GM12878 (cell line): Measurements from ENCODE around the gene TERB1. TPM values are rescaled to one million over a fixed set of nuclear protein-coding genes. Genes with fewer than 3 reads are reported as not detected.

Experiments
- ATAC-seq: fragments of 200-7000 bp; cut with Tn5 transposase; 3 replicates; pipeline ENCODE4 v1.9.1; 2020; ENCODE audit warnings: mild to moderate bottlenecking, moderate library complexity
- BruUV-seq: library from RNA; stranded (reverse); fragments of 400-500 nt; replicated peaks from 2 replicates; lab custom pipeline; 2021; lab: Mats Ljungman, UMichigan
- CTCF ChIA-PET: fragments of 300-600 bp; sonication (Branson Sonifier 250); formaldehyde crosslinking; extraction: SDS; loops from one replicate; lab custom pipeline; 2021; ENCODE audit warnings: inconsistent platforms; lab: Yijun Ruan, JAX
- POLR2A ChIA-PET: fragments of 350-600 bp; formaldehyde crosslinking; extraction: SDS; loops from one replicate; lab custom pipeline; 2021; ENCODE audit warnings: inconsistent platforms; lab: Charles Lee
- RAD21 ChIA-PET: fragments of 300-600 bp; sonication (Branson Sonifier 250); formaldehyde crosslinking; loops from one replicate; lab custom pipeline; 2023; ENCODE audit warnings: antibody characterized with exemption; ENCODE audit not compliant: unreplicated experiment; lab: Charles Lee
- SMC1A ChIA-PET: fragments of 300-600 bp; sonication (Branson Sonifier 250); formaldehyde crosslinking; loops from one replicate; lab custom pipeline; 2023; ENCODE audit not compliant: unreplicated experiment, uncharacterized antibody; lab: Charles Lee
- DNase-seq: peaks from one replicate; pipeline ENCODE4 v3.0.0-alpha.2; 2011; ENCODE audit warnings: low read depth, low spot score
- FAIRE-seq: peaks from 3 replicates; lab custom pipeline; 2011; peaks lifted over from hg19 to GRCh38; lab: Jason Lieb, UNC
- H2AFZ ChIP-seq: 2 replicates; pipeline ENCODE4 v1.6.0; 2011; ENCODE audit warnings: low read depth, low read length, control low read depth; ENCODE audit not compliant: control insufficient read depth
- H3K27ac ChIP-seq: 2 replicates; pipeline ENCODE4 v1.5.1; 2011; ENCODE audit warnings: control low read depth; ENCODE audit not compliant: control insufficient read depth, insufficient read depth
- H3K27me3 ChIP-seq, 2 experiments: replicated peaks in 1 of 2; 2 replicates each; pipeline versions ENCODE4 v1.6.0 to v1.6.1; 2011; ENCODE audit warnings: low read length in 1 of 2; ENCODE audit not compliant: control insufficient read depth in 2 of 2, insufficient read depth in 2 of 2
- H3K36me3 ChIP-seq, 2 experiments: 2 replicates each; pipeline ENCODE4 v1.5.1; 2011; ENCODE audit warnings: low read length in 1 of 2; ENCODE audit not compliant: control insufficient read depth in 2 of 2, insufficient read depth in 2 of 2
- H3K4me1 ChIP-seq: 2 replicates; pipeline ENCODE4 v1.6.1; 2011; ENCODE audit warnings: mild to moderate bottlenecking, low read length, moderate library complexity, mixed read lengths; ENCODE audit not compliant: control insufficient read depth, insufficient read depth
- H3K4me2 ChIP-seq: 2 replicates; pipeline ENCODE4 v1.6.0; 2011; ENCODE audit warnings: control low read depth; ENCODE audit not compliant: control insufficient read depth, insufficient read depth
- H3K4me3 ChIP-seq: fragments of 200-600 bp; sonication (generic); 2 replicates; pipeline ENCODE4 v1.5.1; 2016
- H3K79me2 ChIP-seq: 2 replicates; pipeline ENCODE4 v1.6.0; 2011; ENCODE audit warnings: low read length; ENCODE audit not compliant: control insufficient read depth, insufficient read depth
- H3K9ac ChIP-seq: 2 replicates; pipeline ENCODE4 v1.8.0; 2011; ENCODE audit warnings: low read length, control low read depth, mixed read lengths; ENCODE audit not compliant: control insufficient read depth, insufficient read depth
- H3K9me3 ChIP-seq: replicated peaks from 3 replicates; pipeline ENCODE4 v1.5.1; 2011; ENCODE audit warnings: mild to moderate bottlenecking, low read length; ENCODE audit not compliant: control insufficient read depth, insufficient read depth
- H4K20me1 ChIP-seq: 2 replicates; pipeline ENCODE4 v1.6.0; 2011; ENCODE audit not compliant: control insufficient read depth, insufficient read depth
- BACH1 ChIP-seq: fragments of 450-650 bp; IDR thresholded peaks from 2 replicates; pipeline ENCODE4 v1.6.1; 2017; ENCODE audit warnings: mild to moderate bottlenecking, borderline replicate concordance
- BMI1 ChIP-seq: fragments of 450-650 bp; IDR thresholded peaks from 2 replicates; pipeline ENCODE4 v1.6.1; 2016; ENCODE audit warnings: mild to moderate bottlenecking, moderate library complexity, borderline replicate concordance
- CEBPB ChIP-seq, 2 experiments: fragments of 150-350 bp in 1 of 2; IDR thresholded peaks; 2 replicates each; pipeline ENCODE4 v1.6.1; 2012 to 2014; ENCODE audit warnings: low read depth in 2 of 2, low read length in 2 of 2, borderline replicate concordance in 1 of 2, inconsistent platforms in 1 of 2
- CHD2 ChIP-seq: IDR thresholded peaks from 2 replicates; pipeline ENCODE4 v1.6.1; 2011; ENCODE audit warnings: low read depth, low read length, improper control_type of control experiment, borderline replicate concordance
- CHD4 ChIP-seq: fragments of 200-600 bp; sonication (generic); IDR thresholded peaks from 2 replicates; pipeline ENCODE4 v1.6.1; 2016; ENCODE audit warnings: mild to moderate bottlenecking
- IKZF1 ChIP-seq: fragments of 450-650 bp; conservative IDR thresholded peaks from 2 replicates; pipeline ENCODE4 v1.6.1; 2017; ENCODE audit warnings: antibody characterized with exemption, mild to moderate bottlenecking
- KLF5 ChIP-seq: fragments of 450-650 bp; IDR thresholded peaks from 2 replicates; pipeline ENCODE4 v1.6.1; 2014; ENCODE audit warnings: mild to moderate bottlenecking; ENCODE audit not compliant: partially characterized antibody
- NBN ChIP-seq: fragments of 450-650 bp; IDR thresholded peaks from 2 replicates; pipeline ENCODE4 v1.6.1; 2016
- NR2F1 ChIP-seq: fragments of 450-650 bp; conservative IDR thresholded peaks from 2 replicates; pipeline ENCODE4 v1.6.1; 2017; ENCODE audit warnings: mild to moderate bottlenecking
- POLR2AphosphoS5 ChIP-seq: IDR thresholded peaks from 2 replicates; pipeline ENCODE4 v1.6.1; 2011; ENCODE audit warnings: mild to moderate bottlenecking, low read length, inconsistent platforms
- RELA ChIP-seq: fragments of 450-650 bp; IDR thresholded peaks from 2 replicates; pipeline ENCODE4 v1.8.0; 2014; ENCODE audit warnings: borderline replicate concordance; ENCODE audit not compliant: partially characterized antibody
- SMARCA5 ChIP-seq: fragments of 450-650 bp; IDR thresholded peaks from 2 replicates; pipeline ENCODE4 v1.6.1; 2017; ENCODE audit warnings: mild to moderate bottlenecking
- SMC3 ChIP-seq: IDR thresholded peaks from 2 replicates; pipeline ENCODE4 v1.6.1; 2011; ENCODE audit warnings: low read length, improper control_type of control experiment, borderline replicate concordance
- YY1 ChIP-seq: IDR thresholded peaks from 2 replicates; pipeline ENCODE4 v1.6.1; 2011; ENCODE audit warnings: low read depth, mild to moderate bottlenecking, low read length
- WGBS: methylation state at CpG from one replicate; pipeline ENCODE4 v1.1.6; 2016; ENCODE audit warnings: low lambda C conversion rate; ENCODE audit not compliant: insufficient replicate concordance, insufficient coverage; ENCODE audit errors: missing lambda C conversion rate; 5-methylcytosine and 5-hydroxymethylcytosine counted together
- in situ Hi-C: fragments of 300-500 bp; cut with MboI; formaldehyde crosslinking; loops from 9 replicates; pipeline ENCODE4 v1.14.3; 2018; ENCODE audit warnings: mixed read lengths
- intact Hi-C: fragments of 100-400 bp; cut with micrococcal nuclease; formaldehyde crosslinking; loops from one replicate; pipeline ENCODE4 v1.14.2; 2022; ENCODE audit not compliant: unreplicated experiment
- polyA plus RNA-seq, 11 experiments: library from polyadenylated mRNA; depleted of rRNA in 4 of 11; unstranded in 6 of 11; stranded (reverse) in 5 of 11; fragments of >200 nt; fragmentation: Nextera tagmentation in 4 of 11; fragmentation: Illumina TruSeq in 1 of 11; extraction: Ambion mirVana in 4 of 11; extraction: Trizol in 1 of 11; gene quantifications; 1 replicate in 1 of 11; 2 replicates in 10 of 11; pipeline versions ENCODE4 v1.2.1 to v1.2.3, GENCODE V29; 2011 to 2016; ENCODE audit warnings: inconsistent platforms in 2 of 11, missing spikeins in 2 of 11, low read depth in 1 of 11
- total RNA-seq, 4 experiments: library from RNA; depleted of rRNA in 3 of 4; stranded (reverse); fragments of >200 nt in 3 of 4; fragmentation: Illumina TruSeq in 1 of 4; extraction: Trizol in 1 of 4; gene quantifications; 2 replicates each; pipeline versions ENCODE4 v1.2.1 to v1.2.3, GENCODE V29; 2013 to 2021
- TF ChIP-seq, protein P1 (sequence below): IDR thresholded peaks from 2 replicates; pipeline ENCODE4 v1.6.1; 2011; ENCODE audit warnings: low read depth, mild to moderate bottlenecking, low read length, moderate library complexity, borderline replicate concordance; ENCODE audit errors: extremely low read depth
- TF ChIP-seq, protein P2 (sequence below): IDR thresholded peaks from 2 replicates; pipeline ENCODE4 v1.6.1; 2012; ENCODE audit warnings: low read length, inconsistent platforms
- TF ChIP-seq, protein P3 (sequence below): fragments of 450-650 bp; conservative IDR thresholded peaks from 2 replicates; pipeline ENCODE4 v1.6.1; 2017; ENCODE audit warnings: mild to moderate bottlenecking, moderate library complexity

The TERB1 gene
- total and polyA plus RNA-seq, 10 of the 15 experiments (the other 5 are each of a cell fraction or from before 2014, with no cell fraction given): 0.03 to 0.10 (median 0.06) TPM; not detected in 7

DNA sequence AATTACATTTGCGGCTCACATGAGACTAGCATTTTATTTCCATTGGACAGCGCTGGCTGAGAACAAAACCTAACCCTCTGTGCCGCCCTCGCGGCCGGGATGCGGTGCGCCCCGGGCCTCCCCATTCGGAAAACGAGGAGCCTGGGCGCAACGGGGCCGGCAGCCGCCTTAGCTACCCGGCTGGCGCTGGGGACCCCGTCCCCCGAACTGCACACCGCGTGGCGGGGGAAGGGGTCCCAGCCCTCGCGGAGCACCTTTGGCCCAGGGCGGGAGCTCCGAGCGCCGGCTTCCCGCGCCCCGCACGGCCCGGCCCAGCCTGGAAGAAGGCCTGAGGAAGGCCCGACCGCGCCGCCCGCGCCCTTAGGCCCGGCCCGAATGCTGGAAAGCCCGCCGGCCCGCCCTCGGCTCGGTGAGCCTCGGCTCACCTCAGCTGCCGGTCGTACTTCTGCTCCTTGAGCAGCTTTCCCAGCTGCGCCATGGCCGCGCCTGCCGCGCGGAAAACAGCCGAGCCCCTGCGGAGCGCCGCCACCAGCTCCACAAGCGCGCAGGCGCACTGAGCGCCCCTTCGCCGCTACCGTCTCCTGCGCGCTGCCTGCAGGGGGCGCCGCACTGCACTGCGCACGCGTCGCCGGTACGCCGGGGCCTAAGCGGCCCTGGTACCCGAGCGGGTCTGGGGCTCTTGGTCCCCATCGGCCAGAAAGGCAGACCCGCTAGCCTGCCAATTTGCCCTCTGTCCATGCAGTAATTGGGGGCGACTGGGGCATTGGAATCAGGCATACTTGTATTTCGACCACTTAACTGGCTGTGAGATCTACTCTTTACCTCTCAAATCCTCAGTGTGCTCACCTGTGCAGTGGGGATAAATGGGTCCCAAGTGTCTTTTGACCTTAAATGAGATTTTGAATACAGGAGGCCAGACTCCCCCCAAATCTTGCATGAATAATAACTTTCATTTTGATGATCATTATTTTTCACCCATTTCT, 29.3 kb upstream of the TERB1 start, which contains the start of gene NAE1:
TSS of gene NAE1 (minus strand) at position 555 of the 983 bp plus-strand sequence. CDS start at position 478, 77 bp downstream.
- no peaks in the 10 kb centered on the region for H3K27me3 ChIP-seq
- intact Hi-C loops (loop anchor here (2.0 kb wide), 1 partner anchor 38 kb away; no protein-coding TSS in a partner anchor), in situ Hi-C loops (no loop called here)
- no TSS peak for BruUV-seq
- H2AFZ ChIP-seq: peak within 1 kb of the TSS; percentile 75
- peak within 1 kb of the TSS; percentile 70 for H3K4me2 ChIP-seq
- no peaks in the 10 kb centered on the region for H3K9me3 ChIP-seq
- WGBS: under 1% methylated on average over 78 of the region's 84 CpGs
- peaks cover 9% of the 10 kb centered on the region for H3K4me1 ChIP-seq
- peak within 1 kb of the TSS; percentile 93 for H3K9ac ChIP-seq
- H3K36me3 ChIP-seq: peaks cover 0 to 3% of the 10 kb centered on the region in 2 experiments; a peak in 2 of 4 replicates
- ATAC-seq (peak; percentile 95), FAIRE-seq (peak; percentile 56), DNase-seq (peak; percentile 57)
- peaks cover 24% of the 10 kb centered on the region for H3K79me2 ChIP-seq
- H3K4me3 ChIP-seq: peak within 1 kb of the TSS; percentile 96
- no peaks in the 10 kb centered on the region for H4K20me1 ChIP-seq
- ChIA-PET CTCF (interaction anchor here (0.6 to 3.9 kb wide), 53 partner anchors 8 to 426 kb away, joined by 3 to 106 read pairs (median 4); partner anchors contain the start of genes DYNC1LI2, PDP2 and RRAD), SMC1A (interaction anchor here (0.7 to 4.8 kb wide), 9 partner anchors 11 to 102 kb away, joined by 3 to 37 read pairs (median 4); no protein-coding TSS in a partner anchor), POLR2A (interaction anchor here (0.5 to 1.8 kb wide), 4 partner anchors 9 to 49 kb away, joined by 3 to 7 read pairs (median 4); partner anchors contain the start of gene PDP2), RAD21 (interaction anchor here (0.8 to 2.9 kb wide), 9 partner anchors 30 to 102 kb away, joined by 3 to 38 read pairs (median 5); partner anchors contain the start of genes DYNC1LI2 and PDP2)
- H3K27ac ChIP-seq: peak within 1 kb of the TSS; percentile 70
- TF ChIP-seq CEBPB (IDR thresholded peaks at IDR 0.05; ENCODE audit: borderline replicate concordance in 1 of 2, low read depth in 2 of 2, low read length in 2 of 2): no peak
- no peak for TF ChIP-seq CHD4
- TF ChIP-seq, protein P1, sequence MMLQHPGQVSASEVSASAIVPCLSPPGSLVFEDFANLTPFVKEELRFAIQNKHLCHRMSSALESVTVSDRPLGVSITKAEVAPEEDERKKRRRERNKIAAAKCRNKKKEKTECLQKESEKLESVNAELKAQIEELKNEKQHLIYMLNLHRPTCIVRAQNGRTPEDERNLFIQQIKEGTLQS: no peak
- peak; percentile 73 for TF ChIP-seq RELA
- TF ChIP-seq IKZF1: peak; percentile 94
- no peak for TF ChIP-seq CHD2
- TF ChIP-seq POLR2AphosphoS5: peak; percentile 80
- no peak for TF ChIP-seq BMI1
- TF ChIP-seq YY1: peak; percentile 93
- peak; percentile 58 for TF ChIP-seq KLF5
- peak; percentile 31; the same call in 1 of the 2 replicates for TF ChIP-seq SMC3
- TF ChIP-seq BACH1: peak; percentile 37; the same call in 1 of the 2 replicates
- TF ChIP-seq SMARCA5: peak; percentile 98
- TF ChIP-seq NR2F1: peak; percentile 71; the same call in 1 of the 2 replicates
- TF ChIP-seq NBN: no peak
- TF ChIP-seq, protein P2, sequence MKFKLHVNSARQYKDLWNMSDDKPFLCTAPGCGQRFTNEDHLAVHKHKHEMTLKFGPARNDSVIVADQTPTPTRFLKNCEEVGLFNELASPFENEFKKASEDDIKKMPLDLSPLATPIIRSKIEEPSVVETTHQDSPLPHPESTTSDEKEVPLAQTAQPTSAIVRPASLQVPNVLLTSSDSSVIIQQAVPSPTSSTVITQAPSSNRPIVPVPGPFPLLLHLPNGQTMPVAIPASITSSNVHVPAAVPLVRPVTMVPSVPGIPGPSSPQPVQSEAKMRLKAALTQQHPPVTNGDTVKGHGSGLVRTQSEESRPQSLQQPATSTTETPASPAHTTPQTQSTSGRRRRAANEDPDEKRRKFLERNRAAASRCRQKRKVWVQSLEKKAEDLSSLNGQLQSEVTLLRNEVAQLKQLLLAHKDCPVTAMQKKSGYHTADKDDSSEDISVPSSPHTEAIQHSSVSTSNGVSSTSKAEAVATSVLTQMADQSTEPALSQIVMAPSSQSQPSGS: no peak
- TF ChIP-seq, protein P3, sequence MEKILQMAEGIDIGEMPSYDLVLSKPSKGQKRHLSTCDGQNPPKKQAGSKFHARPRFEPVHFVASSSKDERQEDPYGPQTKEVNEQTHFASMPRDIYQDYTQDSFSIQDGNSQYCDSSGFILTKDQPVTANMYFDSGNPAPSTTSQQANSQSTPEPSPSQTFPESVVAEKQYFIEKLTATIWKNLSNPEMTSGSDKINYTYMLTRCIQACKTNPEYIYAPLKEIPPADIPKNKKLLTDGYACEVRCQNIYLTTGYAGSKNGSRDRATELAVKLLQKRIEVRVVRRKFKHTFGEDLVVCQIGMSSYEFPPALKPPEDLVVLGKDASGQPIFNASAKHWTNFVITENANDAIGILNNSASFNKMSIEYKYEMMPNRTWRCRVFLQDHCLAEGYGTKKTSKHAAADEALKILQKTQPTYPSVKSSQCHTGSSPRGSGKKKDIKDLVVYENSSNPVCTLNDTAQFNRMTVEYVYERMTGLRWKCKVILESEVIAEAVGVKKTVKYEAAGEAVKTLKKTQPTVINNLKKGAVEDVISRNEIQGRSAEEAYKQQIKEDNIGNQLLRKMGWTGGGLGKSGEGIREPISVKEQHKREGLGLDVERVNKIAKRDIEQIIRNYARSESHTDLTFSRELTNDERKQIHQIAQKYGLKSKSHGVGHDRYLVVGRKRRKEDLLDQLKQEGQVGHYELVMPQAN: no peak; the same call in 1 of the 2 replicates
